Kidney tubule cell (primary cell): ENCODE data around the gene SMOC1.

ENCODE experiments used
- DNase-seq: peaks from one replicate; pipeline ENCODE4 v3.0.0-alpha.2; 2018; ENCODE audit warnings: low spot score

The SMOC1 gene

DNA sequence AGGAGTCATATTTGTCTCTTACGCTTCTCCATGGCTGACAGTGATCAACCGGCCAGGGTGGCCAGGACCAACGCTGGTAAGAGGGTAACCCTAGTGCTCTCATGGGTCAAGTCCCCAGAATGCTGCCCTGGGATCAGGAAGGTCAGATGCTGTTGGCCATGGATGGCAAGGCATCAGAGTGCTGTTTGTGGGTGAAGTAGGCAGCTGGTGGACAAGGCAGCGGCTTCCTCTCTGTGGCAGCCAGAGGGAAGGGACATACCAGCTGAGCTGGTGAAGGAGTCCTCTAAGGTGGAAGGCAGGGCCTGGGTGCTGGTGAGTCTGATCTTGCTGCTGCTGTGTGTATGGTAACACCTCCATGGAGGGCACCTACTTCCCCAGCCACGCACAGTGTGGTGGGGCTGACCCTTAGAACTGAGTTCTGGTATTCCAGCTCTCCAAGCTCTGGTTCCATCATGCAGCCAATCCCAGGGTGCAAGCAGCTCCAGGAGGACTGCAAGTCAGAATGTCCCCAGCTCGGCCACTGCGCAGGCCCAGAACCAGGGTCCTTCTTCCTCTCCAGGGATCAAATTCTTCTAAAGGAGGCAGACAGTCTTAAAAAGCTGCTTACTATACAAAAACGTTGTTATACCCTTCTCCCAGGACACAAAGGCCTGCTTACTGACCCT, 13.4 kb upstream of the SMOC1 start:
- no peak for DNase-seq

GRCh38 chr14:69868363-69868963, 10.8 kb upstream of the SMOC1 start:
- no peak for DNase-seq

DNA sequence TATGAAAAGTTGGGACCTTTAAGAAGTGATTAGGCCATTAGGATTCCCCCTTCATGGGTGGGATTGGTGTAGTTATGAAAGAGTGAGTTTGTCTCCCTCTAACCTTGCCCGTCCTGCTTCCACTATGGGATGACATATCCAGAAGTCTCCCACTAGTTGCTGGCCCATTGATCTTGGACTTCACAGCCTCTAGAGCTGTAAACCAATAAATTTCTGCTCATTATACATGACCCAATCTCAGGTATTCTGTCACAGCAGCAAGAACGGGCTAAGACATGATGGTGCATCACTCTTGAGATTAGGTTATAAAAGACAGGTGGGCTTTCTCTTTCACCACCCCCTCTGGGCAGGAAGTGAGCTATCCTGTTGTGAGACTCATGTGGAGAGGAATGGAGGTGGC, 8.6 kb upstream of the SMOC1 start:
- DNase-seq: no peak

DNA sequence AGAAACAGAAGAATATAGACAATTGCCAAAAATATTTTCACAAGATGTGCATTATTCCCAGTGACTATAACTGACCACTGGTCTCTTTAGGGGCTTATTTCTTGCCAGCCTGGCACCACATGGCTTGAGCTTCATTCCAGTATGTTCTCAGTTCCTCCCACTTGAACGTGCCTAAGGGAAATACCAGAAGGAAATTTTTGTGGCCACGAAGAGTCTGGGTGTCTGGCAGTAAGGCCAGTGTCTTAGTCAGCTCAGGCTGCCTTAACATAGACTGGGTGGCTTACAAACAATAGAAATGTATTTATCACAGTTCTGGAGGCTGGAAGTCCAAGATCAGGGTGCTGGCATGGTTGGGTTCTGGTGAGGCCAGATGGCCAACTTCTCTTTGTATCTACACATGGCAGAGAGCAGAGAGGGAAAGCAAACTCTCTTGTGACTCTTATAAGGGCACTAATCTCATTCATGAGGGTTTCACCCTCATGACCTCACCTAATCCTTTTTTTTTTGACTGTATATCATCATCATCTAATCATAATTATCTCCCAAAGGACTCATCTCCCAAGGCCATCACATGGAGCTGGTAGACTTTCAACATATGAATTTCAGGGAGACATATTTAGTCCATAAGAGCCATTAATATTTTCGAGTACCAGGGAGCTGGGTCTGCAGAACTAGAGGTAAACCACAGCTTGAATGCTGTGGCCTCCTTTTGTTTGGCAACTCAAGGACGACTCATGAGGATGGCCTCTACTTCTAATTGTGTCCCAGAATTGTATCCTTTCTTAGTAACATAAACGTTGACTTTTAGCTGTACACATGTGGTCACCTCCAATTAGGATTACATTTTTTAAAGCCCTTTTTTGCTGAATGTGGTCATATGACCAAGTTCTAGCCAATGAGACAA, 5.1 kb upstream of the SMOC1 start:
- DNase-seq: peak; percentile 38

GRCh38 chr14:69876221-69876847, 2.9 kb upstream of the SMOC1 start:
- DNase-seq: no peak

GRCh38 chr14:69876848-69877306, 2.3 kb upstream of the SMOC1 start:
- no peak for DNase-seq

- peak; percentile 27 for DNase-seq
Measured at GRCh38 chr14:69877492-69877891, 1.7 kb upstream of the SMOC1 start.

DNA sequence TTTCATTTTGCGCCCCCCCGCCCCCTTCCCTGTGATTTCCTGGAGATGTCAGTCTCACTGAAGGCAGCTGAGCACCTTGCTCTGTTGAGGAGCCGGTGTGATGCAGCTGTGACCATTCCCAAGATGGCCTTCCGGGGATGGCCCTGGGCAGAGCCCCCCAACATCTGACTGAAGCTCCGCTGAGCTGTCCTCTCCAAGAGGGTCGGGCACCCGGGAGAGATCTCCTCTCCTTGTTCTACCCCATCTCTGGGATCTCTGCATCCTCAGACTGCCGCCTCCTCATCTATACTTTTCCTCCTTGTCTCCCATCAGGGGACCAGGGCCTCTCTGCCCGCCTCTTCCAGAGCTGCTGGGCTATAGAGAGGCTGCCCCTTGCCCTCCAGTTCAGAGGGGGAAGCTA, 965 bp upstream of the SMOC1 start:
- no peak for DNase-seq

DNA sequence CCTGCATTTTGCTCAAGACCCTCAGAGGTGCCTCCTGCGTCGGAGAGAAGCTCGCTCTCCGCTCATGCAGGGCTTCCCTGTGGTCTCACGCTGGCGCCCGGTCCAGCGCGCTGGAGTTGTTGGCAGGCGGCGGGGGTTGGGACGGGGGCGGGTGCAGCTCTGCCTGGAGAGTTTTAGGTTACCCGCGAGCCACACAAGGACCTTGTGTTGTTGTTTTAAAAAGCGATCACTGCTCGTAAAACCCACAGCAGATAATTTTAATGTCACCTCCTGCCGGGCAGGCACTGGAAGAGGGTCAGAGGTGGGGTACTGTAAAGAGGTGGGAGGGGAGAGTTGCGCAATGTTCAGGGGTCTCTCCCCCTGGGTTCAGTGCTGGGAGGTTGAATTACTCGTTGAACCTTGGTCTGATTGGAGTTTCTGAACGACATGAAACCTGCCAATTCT, 850 bp downstream of the SMOC1 start:
- no peak for DNase-seq

DNA sequence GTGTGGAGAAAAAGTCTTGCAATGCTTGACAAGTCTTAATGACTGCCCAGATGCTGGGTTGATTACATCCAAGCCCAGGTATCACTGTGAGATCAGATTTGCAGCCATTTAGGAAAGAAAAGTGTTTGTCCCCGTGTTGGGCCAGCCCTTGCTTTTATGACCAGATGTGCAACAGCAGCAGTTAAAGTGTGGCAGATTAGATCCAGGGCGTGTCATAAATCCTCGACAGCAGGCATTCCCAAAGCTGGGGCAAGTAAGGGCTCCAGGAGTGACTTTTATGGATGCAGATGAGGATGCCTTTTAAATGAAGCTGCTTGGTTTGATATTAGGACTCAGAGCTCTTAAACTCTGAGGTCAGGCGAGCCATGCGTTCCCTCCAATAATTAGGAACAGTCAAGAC, 1.7 kb downstream of the SMOC1 start:
- DNase-seq: no peak

DNA sequence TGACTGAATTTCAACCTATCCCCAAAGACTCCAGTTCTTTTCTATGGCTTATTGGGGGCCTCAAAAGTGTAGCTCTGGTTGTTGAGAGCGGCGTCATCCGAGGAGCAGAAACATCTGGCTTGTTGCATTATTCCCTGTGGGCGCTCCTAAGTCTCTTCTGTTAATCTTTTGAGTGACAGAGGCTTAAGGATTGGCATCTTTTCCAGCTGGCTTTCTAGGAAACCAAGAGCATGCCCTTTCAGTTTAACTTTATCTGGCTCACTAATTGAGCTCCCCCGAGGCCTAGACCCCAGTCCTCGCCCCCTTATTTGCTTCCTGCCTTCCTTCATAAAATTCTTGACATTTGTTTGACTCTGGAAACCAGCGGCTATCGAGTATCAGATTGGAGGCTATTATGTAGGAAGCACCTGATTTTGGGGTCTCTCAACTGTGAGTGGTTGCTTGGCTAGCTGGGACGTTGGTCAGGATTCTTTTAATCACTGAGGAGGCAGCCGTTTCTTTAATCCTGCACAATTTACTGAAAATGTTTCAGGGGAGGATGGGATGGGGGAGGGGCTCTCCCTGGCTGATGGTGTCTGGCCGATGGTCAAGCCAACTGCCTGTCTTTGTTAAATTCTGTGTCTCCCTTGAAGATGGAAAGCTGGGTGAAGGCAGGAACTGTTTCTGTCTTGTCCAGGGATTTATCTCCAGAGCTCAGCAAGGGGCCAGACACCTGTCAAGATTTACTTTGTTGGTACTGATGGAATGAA, 3.1 kb downstream of the SMOC1 start:
- no peak for DNase-seq

GRCh38 chr14:69882915-69883314, 3.7 kb downstream of the SMOC1 start:
- no peak for DNase-seq

- DNase-seq: no peak
Measured at GRCh38 chr14:69886453-69887242, 7.4 kb downstream of the SMOC1 start.

DNA sequence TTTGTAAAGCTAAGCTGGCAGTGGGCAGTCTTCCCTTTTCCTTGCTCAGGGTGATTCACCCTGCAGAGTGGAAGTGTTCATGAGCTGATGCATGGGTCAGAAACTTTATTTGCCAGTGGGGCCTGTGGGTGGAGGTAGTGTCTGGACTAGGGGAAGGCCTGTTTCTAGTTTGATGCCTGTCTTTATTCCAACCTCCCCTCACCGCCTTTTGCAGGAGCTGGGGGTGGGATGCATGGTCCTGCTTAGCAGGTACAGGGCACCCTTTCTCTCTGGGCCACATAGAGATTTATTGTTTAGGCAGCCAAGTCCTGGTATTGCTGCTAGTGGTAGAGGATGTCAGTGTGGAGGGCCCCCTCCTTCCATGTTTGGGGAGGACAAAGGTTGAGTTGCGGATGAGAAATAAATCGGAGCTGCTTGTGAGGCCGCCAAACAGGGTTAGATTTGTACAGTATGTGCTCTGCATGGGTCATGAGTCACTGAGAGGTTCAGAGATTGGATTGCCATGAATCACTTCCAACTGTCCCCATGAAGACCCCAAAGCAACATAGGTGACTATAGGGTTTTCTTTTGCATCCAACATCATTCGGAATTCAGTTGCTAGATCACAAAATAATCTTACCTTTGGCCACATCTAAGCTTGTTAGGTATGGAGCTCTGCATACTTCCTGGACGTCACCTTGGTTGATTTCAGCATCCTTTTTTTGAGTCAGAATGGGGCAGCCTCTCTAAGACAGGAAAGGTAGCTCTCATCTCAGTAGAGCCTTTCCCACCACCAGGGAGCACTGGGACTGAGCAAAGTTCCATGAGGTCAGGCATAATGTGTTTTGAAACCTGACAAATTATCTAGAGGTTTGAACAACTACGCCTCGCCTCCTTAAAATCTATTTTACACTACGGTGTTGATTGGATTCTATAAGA, 8.8 kb downstream of the SMOC1 start:
- DNase-seq: peak; percentile 27

DNA sequence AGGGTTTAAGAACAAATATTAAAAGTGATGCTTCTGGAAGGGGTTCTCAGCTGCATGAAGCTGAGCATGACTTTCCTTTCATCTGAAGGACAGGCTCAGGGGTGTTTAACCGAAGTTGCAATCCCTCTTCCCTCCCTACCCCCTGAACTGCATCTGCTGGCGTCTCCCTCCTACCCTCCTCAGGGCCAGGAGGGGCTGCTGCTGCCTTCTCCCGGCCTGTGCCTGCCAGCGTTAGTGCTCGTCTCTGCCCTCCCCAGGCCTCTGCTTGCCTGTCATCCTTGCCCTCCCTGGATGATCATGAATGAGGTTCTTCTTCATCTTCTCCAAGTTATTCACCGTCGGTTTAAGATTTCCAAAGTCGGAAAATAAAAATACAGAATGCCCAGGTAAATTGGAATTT, 12.2 kb downstream of the SMOC1 start:
- DNase-seq: no peak

- DNase-seq: no peak
Measured at GRCh38 chr14:69895109-69895508, 15.9 kb downstream of the SMOC1 start.

- no peak for DNase-seq
Measured at GRCh38 chr14:69896080-69896479, 16.9 kb downstream of the SMOC1 start.

- no peak for DNase-seq
Measured at GRCh38 chr14:69896972-69897371, 17.8 kb downstream of the SMOC1 start.

- DNase-seq: no peak
Measured at GRCh38 chr14:69900603-69901002, 21.4 kb downstream of the SMOC1 start.
